Adrenal gland (tissue), 12 donors: ENCODE measurements around the gene DNAH1. TPM values are rescaled to one million over a fixed set of nuclear protein-coding genes. Genes with fewer than 3 reads are reported as not detected.

ENCODE experiments used
- DNase-seq, 7 donors: peaks; one replicate each; pipeline ENCODE4 v3.0.0-alpha.2; 2019 to 2020
- H3K27ac ChIP-seq, 5 donors: fragments of 200-600 bp; sonication (generic) in 4 of 5; 1 replicate in 3 of 5; 2 replicates in 2 of 5; pipeline versions ENCODE4 v1.5.1 to v1.8.0; 2016 to 2020; ENCODE audit warnings: mild to moderate bottlenecking in 1 of 5
- H3K27me3 ChIP-seq: fragments of 200-600 bp; 2 replicates; pipeline ENCODE4 v1.8.0; 2021
- H3K36me3 ChIP-seq, 2 donors: fragments of 200-600 bp; replicated peaks in 1 of 2; 1 replicate in 1 of 2; 2 replicates in 1 of 2; pipeline versions ENCODE4 v1.5.1 to v1.8.0; 2018 to 2022
- H3K4me1 ChIP-seq, 2 donors: fragments of 200-600 bp; replicated peaks in 1 of 2; 1 replicate in 1 of 2; 2 replicates in 1 of 2; pipeline versions ENCODE4 v1.5.1 to v1.8.0; 2018 to 2021
- H3K4me3 ChIP-seq, 4 donors: fragments of 200-600 bp; sonication (generic) in 3 of 4; one replicate each; pipeline ENCODE4 v1.5.1; 2016 to 2018
- H3K9me3 ChIP-seq, 3 donors: fragments of 200-600 bp; sonication (generic) in 1 of 3; replicated peaks in 1 of 3; 1 replicate in 2 of 3; 2 replicates in 1 of 3; pipeline versions ENCODE4 v1.5.1 to v1.8.0; 2016 to 2021
- POLR2A ChIP-seq, 2 donors: fragments of 450-650 bp; IDR thresholded peaks; one replicate each; pipeline ENCODE4 v1.6.1; 2017; ENCODE audit warnings: antibody characterized with exemption in 2 of 2, mild to moderate bottlenecking in 2 of 2, moderate library complexity in 1 of 2
- WGBS, 4 donors: extraction: QIAGEN DNeasy Blood & Tissue Kit in 2 of 4; methylation state at CpG; one replicate each; pipeline versions ENCODE4 v1.1.5 to v1.1.7; 2013 to 2017; 5-methylcytosine and 5-hydroxymethylcytosine counted together
- intact Hi-C, 2 donors: fragments of 100-400 bp; cut with DNase I; formaldehyde crosslinking; loops; one replicate each; pipeline versions ENCODE4 v1.14.1 to v1.15.0; 2022 to 2023
- polyA plus RNA-seq, 3 donors: library from polyadenylated mRNA; stranded (reverse); fragments of 200-250 nt in 2 of 3; fragments of 350-450 nt in 1 of 3; fragmentation: Illumina TruSeq in 1 of 3; extraction: RNeasy Lipid Tissue Mini Kit (QIAGEN cat#74804) in 1 of 3; gene quantifications; one replicate each; pipeline ENCODE4 v1.2.3, GENCODE V29; 2013 to 2014
- total RNA-seq, 9 donors: library from RNA; depleted of rRNA in 4 of 9; stranded (reverse); fragments of >200 nt in 4 of 9; fragments of 120-200 nt in 1 of 9; fragmentation: NEBNext Ultra II Directional in 1 of 9; extraction: Animal tissue kit (Norgen Biotek cat#: 25700) in 1 of 9; gene quantifications; one replicate each; pipeline versions ENCODE4 v1.1.0 to v1.2.4, GENCODE V29; 2013 to 2023
- TF ChIP-seq, protein P1 (sequence below), 6 experiments: fragments of 450-650 bp in 4 of 6; fragments of 200-600 bp in 2 of 6; sonication (generic) in 1 of 6; IDR thresholded peaks; 1 replicate in 5 of 6; 2 replicates in 1 of 6; pipeline versions ENCODE4 v1.5.1 to v1.8.0; 2016 to 2021; ENCODE audit warnings: antibody characterized with exemption in 6 of 6, mild to moderate bottlenecking in 2 of 6, moderate library complexity in 1 of 6
- donor health status: healthy with polysubstance abuse.
- donor health status: Bipolar disorder and iron deficiency.
- donor health status: DM: yes; HTN: yes; CAD: no.
- donor health status: DM: no; HTN: no; CAD: no.
- donor health status: DM: no; HTN: no; CAD: no.
- donor health status: DM: yes; HTN: yes; CAD: no.

DNAH1 gene
- total and polyA plus RNA-seq, 12 donors, result 2.1 to 24.4 (median 9.0) TPM

DNA sequence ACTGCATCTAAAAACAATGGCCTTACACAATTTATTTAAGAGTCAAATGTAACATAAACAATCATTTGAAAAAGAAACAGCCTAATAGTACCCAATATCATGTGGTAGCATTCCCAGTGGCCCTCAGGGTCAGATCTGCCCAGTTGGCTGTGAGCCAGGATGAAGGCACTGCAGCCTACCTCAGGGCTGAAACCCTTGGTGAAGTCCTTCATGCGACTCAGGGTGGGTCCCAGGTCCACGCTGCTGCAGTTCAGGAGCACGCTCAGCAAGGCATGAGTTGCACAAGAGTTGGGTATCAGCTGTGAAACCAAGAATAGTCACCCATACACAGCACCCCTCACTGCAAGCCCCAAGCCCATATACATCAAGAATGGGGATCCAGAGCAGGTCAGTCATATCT lies 91.7 kb downstream of the DNAH1 start:
- Histone ChIP-seq H3K27me3 (no peaks in the 10 kb centered on the region), H3K4me1 (peaks cover 24 to 38% of the 10 kb centered on the region in 2 donors), H3K4me3 (no peak overlapping the region), H3K27ac (peak overlapping the region in 1 of 5 donors; percentile 96), H3K36me3 (peaks cover 0 to 52% of the 10 kb centered on the region in 2 donors), H3K9me3 (no peaks in the 10 kb centered on the region)
- peak in 6 of 7 donors; percentile 41 to 77 (median 67) for DNase-seq
- 44 to 81% (median 58%) methylated on average over 1 to 3 of the region's 3 CpGs for WGBS, 4 donors
- TF ChIP-seq POLR2A (IDR thresholded peaks at IDR 0.05), result no peak
- TF ChIP-seq, protein P1, sequence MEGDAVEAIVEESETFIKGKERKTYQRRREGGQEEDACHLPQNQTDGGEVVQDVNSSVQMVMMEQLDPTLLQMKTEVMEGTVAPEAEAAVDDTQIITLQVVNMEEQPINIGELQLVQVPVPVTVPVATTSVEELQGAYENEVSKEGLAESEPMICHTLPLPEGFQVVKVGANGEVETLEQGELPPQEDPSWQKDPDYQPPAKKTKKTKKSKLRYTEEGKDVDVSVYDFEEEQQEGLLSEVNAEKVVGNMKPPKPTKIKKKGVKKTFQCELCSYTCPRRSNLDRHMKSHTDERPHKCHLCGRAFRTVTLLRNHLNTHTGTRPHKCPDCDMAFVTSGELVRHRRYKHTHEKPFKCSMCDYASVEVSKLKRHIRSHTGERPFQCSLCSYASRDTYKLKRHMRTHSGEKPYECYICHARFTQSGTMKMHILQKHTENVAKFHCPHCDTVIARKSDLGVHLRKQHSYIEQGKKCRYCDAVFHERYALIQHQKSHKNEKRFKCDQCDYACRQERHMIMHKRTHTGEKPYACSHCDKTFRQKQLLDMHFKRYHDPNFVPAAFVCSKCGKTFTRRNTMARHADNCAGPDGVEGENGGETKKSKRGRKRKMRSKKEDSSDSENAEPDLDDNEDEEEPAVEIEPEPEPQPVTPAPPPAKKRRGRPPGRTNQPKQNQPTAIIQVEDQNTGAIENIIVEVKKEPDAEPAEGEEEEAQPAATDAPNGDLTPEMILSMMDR (IDR thresholded peaks at IDR 0.05), result no peak
- intact Hi-C loops, result no loop called here

DNA sequence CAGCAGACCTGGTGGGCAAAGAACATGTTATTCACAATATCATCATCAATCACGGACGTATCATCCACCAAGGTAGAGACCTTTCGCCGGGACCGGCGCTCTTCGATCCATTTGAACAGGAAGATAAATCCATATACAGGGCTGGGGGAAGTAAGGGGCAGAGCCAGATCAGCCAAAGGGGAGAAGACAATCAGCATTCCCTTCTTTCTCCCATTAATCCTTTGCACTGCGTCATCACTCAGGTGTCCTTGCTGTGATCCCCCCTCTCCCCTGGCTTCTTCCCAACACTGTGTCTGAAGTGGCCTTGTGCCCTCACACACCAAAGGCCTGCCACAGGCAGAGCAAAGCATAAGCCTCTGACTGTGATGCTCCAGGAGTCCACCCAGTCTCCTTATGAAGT lies 92.3 kb downstream of the DNAH1 start:
- intact Hi-C loops, result no loop called here
- TF ChIP-seq, protein P1 (IDR thresholded peaks at IDR 0.05), result no peak
- TF ChIP-seq POLR2A (IDR thresholded peaks at IDR 0.05), result peak in 1 of 2 donors; percentile 35
- peak in 3 of 7 donors; percentile 49 to 54 (median 52) for DNase-seq
- Histone ChIP-seq H3K27ac (peak overlapping the region in 2 of 5 donors; percentile 96 to 97), H3K36me3 (peaks cover 0 to 45% of the 10 kb centered on the region in 2 donors), H3K4me3 (peak overlapping the region in 1 of 4 donors; percentile 91), H3K27me3 (no peaks in the 10 kb centered on the region), H3K4me1 (peaks cover 24 to 40% of the 10 kb centered on the region in 2 donors), H3K9me3 (no peaks in the 10 kb centered on the region)
- 52 to 62% (median 57%) methylated on average over 8 of the region's 8 CpGs for WGBS, 4 donors

DNA sequence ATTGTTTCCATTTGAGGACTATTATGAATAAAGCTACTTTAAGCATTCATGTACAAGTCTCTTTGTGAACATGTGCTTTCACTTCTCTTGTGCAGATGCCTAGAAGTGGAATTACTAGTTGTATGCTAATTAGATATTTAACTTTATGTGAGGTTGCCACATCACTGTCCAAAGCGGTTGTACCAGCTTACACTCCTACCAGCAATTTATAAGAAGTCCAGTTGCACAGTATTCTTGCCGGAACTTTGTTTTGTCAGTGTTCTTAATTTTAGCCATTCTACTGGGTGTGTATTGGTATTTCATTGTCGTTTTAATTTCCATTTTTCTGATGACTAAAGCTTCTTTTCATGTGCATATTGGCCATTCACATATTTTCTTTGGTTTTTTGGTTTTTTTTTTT lies 99.7 kb downstream of the DNAH1 start:
- DNase-seq, result no peak
- Histone ChIP-seq H3K27me3 (no peaks in the 10 kb centered on the region), H3K9me3 (no peaks in the 10 kb centered on the region), H3K4me3 (no peak overlapping the region), H3K27ac (no peak overlapping the region), H3K4me1 (peaks cover 8 to 18% of the 10 kb centered on the region in 2 donors), H3K36me3 (no peaks in the 10 kb centered on the region)
- intact Hi-C loops, result no loop called here
- no peak for TF ChIP-seq POLR2A (IDR thresholded peaks at IDR 0.05)
- TF ChIP-seq, protein P1 (IDR thresholded peaks at IDR 0.05), result no peak
- WGBS, 4 donors, result 85 to 94% (median 90%) methylated on average over 3 of the region's 3 CpGs

DNA sequence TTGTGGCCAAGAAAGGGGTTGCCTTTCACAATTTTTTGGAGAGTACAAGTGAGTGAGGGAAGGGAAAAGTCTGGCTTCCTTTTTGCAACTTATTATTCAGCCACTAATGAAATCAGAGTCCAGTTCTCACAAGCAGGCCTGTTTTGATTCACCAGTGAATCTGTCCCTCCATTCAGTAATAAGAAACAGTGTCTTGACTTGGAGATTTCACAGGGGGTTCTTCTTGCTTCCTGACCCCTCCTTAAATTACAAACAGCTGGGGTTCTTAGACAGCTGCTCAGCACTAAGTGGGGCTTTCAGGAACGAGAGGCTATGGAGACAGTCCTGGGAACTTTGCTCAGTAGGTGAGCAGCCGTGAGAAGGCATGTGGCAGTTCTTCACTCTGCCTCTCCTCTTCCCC lies 104.3 kb downstream of the DNAH1 start:
- no peaks in the 10 kb centered on the region for H3K4me1 ChIP-seq
- intact Hi-C loops, result no loop called here
- H3K27me3 ChIP-seq, result no peaks in the 10 kb centered on the region
- WGBS, 4 donors, result 87 to 93% (median 91%) methylated on average over 2 of the region's 2 CpGs
- no peak overlapping the region for H3K4me3 ChIP-seq
- H3K27ac ChIP-seq, result no peak overlapping the region
- TF ChIP-seq, protein P1 (IDR thresholded peaks at IDR 0.05), result no peak
- TF ChIP-seq POLR2A (IDR thresholded peaks at IDR 0.05), result no peak
- H3K9me3 ChIP-seq, result no peaks in the 10 kb centered on the region
- H3K36me3 ChIP-seq, result no peaks in the 10 kb centered on the region
- no peak for DNase-seq
